ENCODE measurements around the gene GPR35.
"Not testable (repeated sequence)": the region's sequence is repeated elsewhere in the genome, so short reads cannot be mapped to it uniquely, and the experiment has no call there.

The GPR35 gene

DNA sequence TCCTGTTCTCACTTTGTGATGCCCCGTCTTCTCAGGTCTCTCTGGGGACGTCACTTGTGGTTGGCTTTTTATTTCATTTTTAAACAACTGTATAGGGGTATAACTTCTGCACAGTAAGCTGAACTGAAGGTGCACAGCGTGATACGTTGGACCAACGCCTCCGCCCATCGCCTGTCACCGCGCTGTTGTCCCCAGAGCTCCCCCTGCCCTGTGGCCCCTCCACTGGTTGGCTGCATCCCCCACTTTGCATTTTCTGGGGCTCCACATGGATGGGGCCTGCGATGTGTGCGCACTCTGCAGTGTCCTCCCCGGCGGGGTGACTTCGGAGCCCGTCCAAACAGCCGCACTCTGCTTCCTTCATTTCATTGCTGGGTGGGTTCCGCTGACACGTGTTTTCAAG is 14.3 kb downstream of the GPR35 start:
- no peak for DNase-seq (ENCODE audit: low spot score)

DNA sequence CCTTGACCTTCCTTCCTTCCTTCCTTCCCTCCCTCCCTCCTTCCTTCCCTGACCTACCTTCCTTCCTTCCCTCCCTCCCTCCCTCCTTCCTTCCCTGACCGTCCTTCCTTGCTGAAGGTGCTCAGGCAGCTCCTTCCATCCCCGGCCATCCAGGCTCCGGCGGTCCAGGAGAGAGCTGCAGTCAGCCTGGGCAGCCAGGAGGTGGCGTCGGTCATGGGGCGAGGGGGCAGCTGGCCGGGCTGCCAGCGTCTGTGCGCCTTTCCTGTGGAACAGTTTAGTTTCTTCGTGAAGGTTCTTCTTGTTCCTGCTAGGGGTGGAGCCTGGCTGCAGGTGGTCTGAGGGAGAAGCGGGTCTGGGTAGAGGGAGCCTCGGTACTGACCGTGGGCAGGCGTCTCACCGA is 15.7 kb downstream of the GPR35 start:
- DNase-seq (ENCODE audit: low spot score): peak; percentile 86

DNA sequence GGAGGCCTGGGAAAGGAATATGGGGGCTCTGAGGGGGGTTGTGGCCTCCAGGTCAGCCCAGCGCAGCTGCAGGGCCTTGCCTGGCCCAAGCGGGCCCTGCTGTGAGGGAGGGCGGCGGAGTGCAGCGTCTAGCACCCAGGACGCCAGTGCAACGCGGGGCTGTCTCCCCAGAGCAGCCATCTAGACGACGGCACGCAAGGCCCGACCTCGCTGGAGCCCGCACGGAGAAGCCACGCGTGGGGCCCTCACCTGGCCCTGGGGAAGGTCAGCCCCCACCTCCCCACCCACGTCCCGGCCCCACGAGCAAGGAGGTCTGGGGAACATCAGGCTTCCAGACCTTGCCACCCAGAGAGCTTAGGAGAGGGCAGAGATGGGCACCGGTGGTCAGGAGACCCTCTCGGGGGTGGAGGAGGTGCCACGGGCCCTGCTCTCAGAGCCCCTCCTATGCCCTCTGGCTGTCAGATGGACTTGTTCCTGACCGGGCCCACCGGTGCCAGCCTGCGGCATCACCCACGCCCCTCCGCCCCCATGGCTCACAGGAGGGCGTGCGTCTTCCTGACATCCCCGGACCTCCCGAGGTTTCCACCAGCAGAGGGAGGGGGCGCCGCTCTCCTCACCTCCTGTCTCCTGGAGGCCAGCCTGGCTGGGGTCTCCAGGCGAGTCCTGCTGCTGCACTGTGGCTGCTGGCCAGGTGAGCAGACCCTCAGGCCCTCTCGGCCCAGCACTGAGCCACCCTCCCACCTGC is 17.0 kb downstream of the GPR35 start:
- peak; percentile 11 for DNase-seq (ENCODE audit: low spot score)

DNA sequence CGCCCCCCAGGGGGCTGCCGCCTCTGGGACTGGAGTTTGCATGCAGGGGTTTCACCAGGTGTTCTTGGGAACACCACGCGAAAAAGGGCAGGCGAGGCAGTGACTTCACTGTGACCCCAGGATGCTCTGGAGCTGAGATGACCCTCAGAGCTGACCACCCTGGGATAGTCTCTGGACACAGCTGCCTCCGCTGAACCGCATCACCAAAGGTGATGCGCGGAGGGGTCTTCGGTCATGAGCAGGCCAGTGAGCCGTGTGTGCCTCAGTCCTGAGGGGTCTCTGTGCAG is 17.5 kb downstream of the GPR35 start:
- peak; percentile 5 for DNase-seq (ENCODE audit: low spot score)

GRCh38 chr2:240643093-240643810 is 18.0 kb downstream of the GPR35 start:
- peak; percentile 8 for DNase-seq (ENCODE audit: low spot score)

DNA sequence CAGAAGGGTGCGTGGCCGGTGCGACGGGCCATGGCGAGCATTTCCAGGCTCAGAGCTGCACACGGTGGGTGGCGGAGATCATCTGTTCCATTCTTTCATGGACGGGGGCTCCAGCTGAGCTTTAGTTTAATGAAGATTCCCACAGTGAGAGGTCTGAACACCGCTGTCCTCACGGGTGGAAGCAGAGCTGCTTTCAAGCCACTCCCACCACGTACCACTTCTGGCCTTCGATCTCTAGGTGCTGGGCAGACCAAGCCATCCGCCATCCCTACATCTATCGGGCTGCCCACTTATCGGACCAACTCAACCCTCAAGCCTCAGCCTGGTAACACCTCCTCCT is 18.5 kb downstream of the GPR35 start:
- DNase-seq (ENCODE audit: low spot score): peak; percentile 7

DNA sequence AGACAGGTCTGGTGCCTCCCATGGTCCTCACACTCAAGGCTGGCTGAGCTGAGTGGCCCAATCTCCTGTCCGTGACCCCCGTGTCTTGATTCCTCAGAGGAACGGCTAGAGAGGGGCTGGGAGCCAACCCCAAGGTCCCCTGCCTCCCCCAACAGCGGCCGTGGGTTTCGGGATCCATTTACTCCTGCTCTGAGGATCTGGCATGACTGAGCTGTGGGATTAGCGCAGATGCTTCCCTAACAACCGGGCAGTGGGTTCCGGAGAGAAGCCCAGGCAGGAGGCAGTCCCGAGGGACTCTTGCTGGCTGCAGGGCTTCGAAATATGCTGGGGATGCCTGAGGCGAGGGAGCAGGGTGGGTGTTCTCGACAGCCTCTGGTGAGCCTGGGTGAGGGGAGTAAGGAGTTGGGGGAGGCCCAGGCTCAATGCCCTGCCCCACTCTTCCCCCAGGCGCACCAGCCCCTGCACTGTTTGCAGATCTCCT is 18.9 kb downstream of the GPR35 start:
- DNase-seq (ENCODE audit: low spot score): peak; percentile 7

GRCh38 chr2:240644859-240645301 is 19.6 kb downstream of the GPR35 start:
- DNase-seq (ENCODE audit: low spot score): peak; percentile 5

- DNase-seq (ENCODE audit: low spot score): peak; percentile 9
These were observed 20.1 kb downstream of the GPR35 start for GRCh38 chr2:240645346-240645745.

GRCh38 chr2:240645801-240646175 is 20.5 kb downstream of the GPR35 start:
- no peak for DNase-seq (ENCODE audit: low spot score)

DNA sequence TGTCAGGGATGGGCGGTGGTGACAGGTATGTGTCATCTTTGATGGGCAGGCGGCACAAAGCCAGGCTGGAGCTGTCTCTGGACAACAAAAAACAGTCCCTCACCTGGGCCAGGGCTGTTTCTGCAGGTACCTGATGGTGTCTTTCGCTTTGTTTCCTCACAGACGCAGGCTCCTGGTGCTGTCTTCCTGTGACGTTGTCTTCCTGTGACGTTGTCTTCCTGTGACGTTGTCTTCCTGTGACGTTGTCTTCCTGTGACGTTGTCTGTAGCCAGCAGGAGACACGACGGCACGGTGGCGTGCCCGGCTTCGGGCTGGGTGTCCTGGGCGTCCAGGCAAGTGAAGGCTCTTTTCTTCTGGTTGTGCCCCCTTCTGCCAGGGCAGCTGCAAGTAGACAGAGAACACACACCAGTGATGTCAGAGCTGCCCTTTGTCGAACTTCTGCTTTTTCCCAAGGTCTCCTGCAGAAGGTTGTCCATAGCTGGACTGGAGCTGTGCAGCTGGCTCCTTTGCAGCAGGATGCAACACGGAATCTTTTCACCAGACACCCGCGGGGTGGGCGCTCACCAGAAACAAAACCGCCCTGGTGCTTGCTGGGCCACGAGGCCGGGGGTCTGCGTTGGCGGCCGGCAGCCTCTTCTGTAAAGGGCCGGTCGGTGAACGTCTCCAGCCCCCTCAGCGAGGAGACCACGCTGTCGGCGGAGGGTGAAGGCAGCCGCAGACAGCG is 21.1 kb downstream of the GPR35 start:
- DNase-seq (ENCODE audit: low spot score): peak; percentile 11

DNA sequence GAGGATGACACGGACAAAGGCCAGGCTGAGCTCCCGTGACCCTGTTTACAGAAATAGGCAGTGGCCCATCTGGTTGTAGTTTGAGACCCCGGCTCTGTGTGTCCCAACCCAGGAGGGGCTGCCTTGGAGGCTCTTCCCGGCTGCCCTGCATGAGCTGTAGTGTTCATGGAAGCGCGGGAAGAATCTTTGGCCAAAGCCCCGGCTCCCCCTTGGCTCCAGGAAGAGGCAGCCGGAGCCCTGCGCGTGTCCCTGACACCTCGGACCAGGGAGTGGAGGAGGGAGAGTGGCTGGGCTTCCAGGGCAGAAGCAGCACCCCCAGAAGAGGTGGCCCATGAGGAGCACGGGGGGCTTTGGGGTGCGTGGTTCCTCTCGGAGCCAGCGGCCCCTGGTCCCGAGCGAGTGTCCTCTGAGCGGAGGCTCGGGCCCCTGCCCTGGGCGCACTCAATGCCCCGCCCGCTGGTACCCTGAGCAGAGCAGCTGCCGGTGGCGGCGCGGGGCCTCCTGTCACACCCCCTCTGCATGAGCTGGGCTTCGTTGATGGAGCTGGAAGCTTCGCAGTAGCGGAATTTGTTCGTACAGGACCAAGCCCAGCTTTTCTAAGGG is 21.7 kb downstream of the GPR35 start:
- DNase-seq (ENCODE audit: low spot score): peak; percentile 6

DNA sequence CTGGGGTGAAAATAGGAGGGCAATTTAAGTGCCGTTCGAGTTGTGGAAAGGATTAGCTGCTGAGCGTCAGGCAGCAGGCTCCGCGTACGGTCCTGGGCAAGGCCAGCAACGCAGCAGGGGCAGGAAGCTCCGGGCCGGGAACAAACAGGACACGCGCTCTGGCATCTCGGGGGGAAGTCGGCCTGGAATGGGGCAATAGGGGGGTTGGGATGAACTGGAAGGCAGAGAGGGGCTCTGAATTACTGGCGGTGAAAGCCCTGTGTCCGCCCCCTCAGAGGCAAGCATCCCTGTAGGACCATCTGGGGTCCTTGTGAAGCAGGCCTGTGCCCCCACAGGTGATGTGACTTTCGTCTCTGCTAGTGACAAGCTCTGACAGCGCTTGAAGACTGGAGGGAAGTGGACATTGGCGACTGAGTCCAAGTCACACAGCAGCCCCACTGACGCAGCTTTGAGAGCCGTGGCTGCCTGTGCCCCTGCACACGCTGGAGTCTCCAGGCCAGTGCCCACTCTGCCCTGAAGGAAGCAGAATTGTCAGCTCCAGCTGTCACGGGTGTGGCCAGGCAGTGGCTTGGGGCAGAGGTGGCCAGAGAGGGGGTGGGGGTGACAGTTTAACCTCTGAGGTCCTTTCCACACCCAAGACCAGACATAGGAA is 22.3 kb downstream of the GPR35 start:
- peak; percentile 5 for DNase-seq (ENCODE audit: low spot score)

GRCh38 chr2:240648155-240648649 is 22.9 kb downstream of the GPR35 start:
- peak; percentile 4 for DNase-seq (ENCODE audit: low spot score)

DNA sequence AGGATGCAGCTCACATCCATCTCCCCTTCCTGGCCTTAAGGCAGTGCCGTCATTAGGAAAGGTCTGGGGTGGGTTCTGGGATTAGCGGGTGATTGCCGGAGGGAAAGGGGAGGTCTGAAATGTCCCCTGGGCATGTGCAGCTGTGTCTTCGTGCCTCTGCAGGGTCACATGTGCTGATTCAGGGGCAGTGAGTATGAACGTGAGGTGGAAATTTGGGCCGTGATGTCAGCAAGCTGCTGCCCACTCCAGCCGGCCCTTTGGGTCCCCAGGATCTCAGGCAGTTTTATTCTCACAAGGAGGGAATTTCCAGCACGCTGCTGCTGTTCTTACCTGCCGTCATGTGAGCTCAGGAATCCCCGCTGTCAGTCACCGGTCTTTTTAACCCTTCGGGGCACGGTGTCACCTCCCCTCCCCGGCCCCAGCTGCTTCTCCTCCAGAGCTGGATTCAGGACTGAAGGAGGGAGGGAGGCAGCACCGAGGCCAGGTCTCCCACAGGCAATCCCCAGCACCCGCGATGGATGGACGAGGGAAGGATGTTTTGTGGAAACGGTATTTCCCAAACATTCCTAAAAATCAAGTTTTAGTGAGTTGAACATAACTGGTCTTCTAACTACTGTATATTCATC is 23.5 kb downstream of the GPR35 start:
- peak; percentile 5 for DNase-seq (ENCODE audit: low spot score)

DNA sequence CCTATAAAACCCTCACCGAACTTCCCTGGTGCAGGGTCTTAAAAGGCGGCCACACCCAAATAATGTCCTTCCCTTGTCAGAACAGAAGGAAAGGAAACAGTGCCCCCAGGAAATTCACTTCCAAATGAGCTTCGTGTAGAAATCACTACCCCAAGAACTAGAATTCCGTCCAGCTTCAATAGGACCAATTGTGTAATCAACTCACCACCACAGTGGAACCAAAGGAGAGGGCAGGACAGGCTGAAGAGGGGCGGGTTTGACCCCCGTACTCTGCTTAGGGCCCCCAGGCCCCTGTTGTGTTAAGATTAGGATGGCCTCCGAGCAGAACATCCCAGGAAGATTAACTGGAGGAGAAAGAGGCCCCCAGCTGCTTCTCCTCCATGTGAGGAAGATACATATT is 24.1 kb downstream of the GPR35 start:
- DNase-seq (ENCODE audit: low spot score): no peak

DNA sequence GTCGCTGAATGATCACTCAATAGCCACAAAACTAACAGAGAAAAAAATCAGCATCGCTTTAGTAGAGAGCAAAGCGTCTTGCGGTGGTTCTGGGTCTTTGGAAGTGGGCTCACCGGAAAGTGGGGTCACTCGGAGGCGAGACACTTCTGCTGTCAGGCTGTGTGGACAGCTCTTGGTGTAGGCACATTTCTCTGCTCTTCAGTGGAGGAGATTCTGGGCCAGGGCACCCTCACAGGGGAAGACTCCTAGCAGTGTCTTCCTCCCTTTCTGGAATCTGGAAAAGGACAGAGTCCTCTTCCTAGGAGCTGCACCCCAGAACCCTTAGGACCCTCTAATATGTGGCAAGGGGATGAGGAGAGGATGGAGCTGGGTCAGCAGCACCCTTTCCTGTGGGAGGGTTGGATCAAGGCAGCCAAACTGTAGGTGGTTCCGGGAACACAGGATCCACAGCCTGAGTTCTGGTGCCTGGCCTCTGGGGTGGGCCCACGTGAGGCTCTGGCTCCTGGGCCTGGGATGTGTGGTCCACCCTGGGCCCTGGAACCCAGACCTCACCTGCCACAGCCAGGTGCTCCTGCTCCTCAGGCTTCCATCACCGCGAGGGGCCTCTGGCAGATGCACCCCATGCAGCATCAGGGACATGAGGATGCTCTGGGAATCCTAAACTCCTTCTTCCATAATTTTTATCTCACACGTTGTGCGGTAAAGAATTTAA is 25.1 kb downstream of the GPR35 start:
- no peak for DNase-seq (ENCODE audit: low spot score)

- peak; percentile 5 for DNase-seq (ENCODE audit: low spot score)
These were observed 25.9 kb downstream of the GPR35 start for GRCh38 chr2:240651185-240651584.

GRCh38 chr2:240655931-240656886 is 30.9 kb downstream of the GPR35 start:
- DNase-seq (ENCODE audit: low spot score): peak; percentile 62

DNA sequence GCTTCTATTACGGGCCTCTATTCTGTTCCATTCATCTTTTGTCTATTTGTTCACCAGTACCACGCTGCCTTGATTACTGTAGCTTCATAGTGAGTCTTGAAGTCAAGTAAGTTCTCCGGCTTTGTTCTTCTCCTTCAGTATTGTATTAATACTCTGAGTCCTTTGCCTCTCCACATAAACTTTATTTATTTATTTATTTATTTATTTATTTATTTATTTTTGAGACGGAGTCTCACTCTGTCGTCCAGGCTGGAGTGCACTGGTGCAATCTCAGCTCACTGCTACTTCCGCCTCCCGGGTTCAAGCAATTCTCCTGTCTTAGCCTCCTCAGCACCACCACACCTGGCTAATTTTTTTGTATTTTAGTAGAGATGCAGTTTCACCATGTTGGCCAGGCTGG is 34.6 kb downstream of the GPR35 start:
- not testable (repeated sequence) for DNase-seq (ENCODE audit: low spot score)
